Neural cell (in vitro differentiated cells): ENCODE results near the gene RFX4.

ENCODE experiments used
- CTCF ChIP-seq: fragments of 450-650 bp; IDR thresholded peaks from 2 replicates; pipeline ENCODE4 v1.5.1; 2014; ENCODE audit warnings: antibody characterized with exemption, mild to moderate bottlenecking, moderate library complexity; ENCODE audit not compliant: poor library complexity, severe bottlenecking
- EZH2 ChIP-seq: fragments of 200-600, 300-800 bp; shearing (Covaris generic), sonication (generic); IDR thresholded peaks from 2 replicates; pipeline ENCODE4 v1.6.1; 2014; ENCODE audit warnings: antibody characterized with exemption, low read length, borderline replicate concordance, mild to moderate bottlenecking; ENCODE audit not compliant: insufficient read depth, poor library complexity, severe bottlenecking
- TAF1 ChIP-seq: IDR thresholded peaks from 2 replicates; pipeline ENCODE4 v1.6.1; 2012; ENCODE audit warnings: low read depth

GRCh38 chr12:106696681-106697417, 114.0 kb downstream of the RFX4 start:
- TF ChIP-seq CTCF (no peak), TAF1 (no peak), EZH2 (no peak)
